Measurements from ENCODE around the gene ATPAF1.

The ATPAF1 gene

GRCh38 chr1:46681333-46682034, 13.3 kb upstream of the ATPAF1 start:
- no peaks in the 10 kb centered on the region for H3K4me1 ChIP-seq (ENCODE audit: control insufficient read depth, insufficient read depth, low read length)
- no peaks in the 10 kb centered on the region for H3K9me3 ChIP-seq (ENCODE audit: control insufficient read depth, insufficient read depth, low read length)
- H3K27me3 ChIP-seq (ENCODE audit: control insufficient read depth, insufficient read depth, low read length), result no peaks in the 10 kb centered on the region
- H3K27ac ChIP-seq (ENCODE audit: low read length), result no peak overlapping the region
- no peak for DNase-seq (ENCODE audit: low read depth, low spot score)
- peaks cover 10% of the 10 kb centered on the region; the same call in 1 of the 2 replicates for H3K36me3 ChIP-seq (ENCODE audit: control insufficient read depth, insufficient read depth, low read length)
- WGBS (ENCODE audit: insufficient coverage, insufficient read length), result no CpG with 5 or more reads among the region's 1 CpG
- H3K4me3 ChIP-seq (ENCODE audit: low read length), result no peak overlapping the region

GRCh38 chr1:46679789-46680573, 11.8 kb upstream of the ATPAF1 start:
- Histone ChIP-seq H3K4me1 (ENCODE audit: control insufficient read depth, insufficient read depth, low read length) (peaks cover 2% of the 10 kb centered on the region; the same call in 1 of the 2 replicates), H3K27ac (ENCODE audit: low read length) (no peak overlapping the region), H3K27me3 (ENCODE audit: control insufficient read depth, insufficient read depth, low read length) (no peaks in the 10 kb centered on the region), H3K4me3 (ENCODE audit: low read length) (no peak overlapping the region), H3K9me3 (ENCODE audit: control insufficient read depth, insufficient read depth, low read length) (no peaks in the 10 kb centered on the region), H3K36me3 (ENCODE audit: control insufficient read depth, insufficient read depth, low read length) (peaks cover 10% of the 10 kb centered on the region; the same call in 1 of the 2 replicates)
- WGBS (ENCODE audit: insufficient coverage, insufficient read length), result no CpG with 5 or more reads among the region's 6 CpGs
- no peak for DNase-seq (ENCODE audit: low read depth, low spot score)

GRCh38 chr1:46677339-46677738, 9.2 kb upstream of the ATPAF1 start:
- no peak for DNase-seq (ENCODE audit: low read depth, low spot score)
- Histone ChIP-seq H3K4me3 (ENCODE audit: low read length) (no peak overlapping the region), H3K27ac (ENCODE audit: low read length) (no peak overlapping the region), H3K27me3 (ENCODE audit: control insufficient read depth, insufficient read depth, low read length) (no peaks in the 10 kb centered on the region), H3K36me3 (ENCODE audit: control insufficient read depth, insufficient read depth, low read length) (peaks cover 5% of the 10 kb centered on the region; the same call in 1 of the 2 replicates), H3K9me3 (ENCODE audit: control insufficient read depth, insufficient read depth, low read length) (no peaks in the 10 kb centered on the region), H3K4me1 (ENCODE audit: control insufficient read depth, insufficient read depth, low read length) (peaks cover 2% of the 10 kb centered on the region; the same call in 1 of the 2 replicates)
- WGBS (ENCODE audit: insufficient coverage, insufficient read length), result no CpG with 5 or more reads among the region's 1 CpG

GRCh38 chr1:46676531-46676930, 8.4 kb upstream of the ATPAF1 start:
- H3K4me3 ChIP-seq (ENCODE audit: low read length), result no peak overlapping the region
- no peaks in the 10 kb centered on the region for H3K9me3 ChIP-seq (ENCODE audit: control insufficient read depth, insufficient read depth, low read length)
- H3K27ac ChIP-seq (ENCODE audit: low read length), result no peak overlapping the region
- DNase-seq (ENCODE audit: low read depth, low spot score), result no peak
- H3K27me3 ChIP-seq (ENCODE audit: control insufficient read depth, insufficient read depth, low read length), result no peaks in the 10 kb centered on the region
- peaks cover 3% of the 10 kb centered on the region; the same call in 1 of the 2 replicates for H3K36me3 ChIP-seq (ENCODE audit: control insufficient read depth, insufficient read depth, low read length)
- peaks cover 2% of the 10 kb centered on the region; the same call in 1 of the 2 replicates for H3K4me1 ChIP-seq (ENCODE audit: control insufficient read depth, insufficient read depth, low read length)
- no CpG with 5 or more reads among the region's 1 CpG for WGBS (ENCODE audit: insufficient coverage, insufficient read length)

- H3K27me3 ChIP-seq (ENCODE audit: control insufficient read depth, insufficient read depth, low read length), result no peaks in the 10 kb centered on the region
- peaks cover 2% of the 10 kb centered on the region; the same call in 1 of the 2 replicates for H3K4me1 ChIP-seq (ENCODE audit: control insufficient read depth, insufficient read depth, low read length)
- no peak overlapping the region for H3K27ac ChIP-seq (ENCODE audit: low read length)
- DNase-seq (ENCODE audit: low read depth, low spot score), result no peak
- WGBS (ENCODE audit: insufficient coverage, insufficient read length), result no CpG with 5 or more reads among the region's 1 CpG
- H3K9me3 ChIP-seq (ENCODE audit: control insufficient read depth, insufficient read depth, low read length), result no peaks in the 10 kb centered on the region
- no peak overlapping the region for H3K4me3 ChIP-seq (ENCODE audit: low read length)
- peaks cover 3% of the 10 kb centered on the region; the same call in 1 of the 2 replicates for H3K36me3 ChIP-seq (ENCODE audit: control insufficient read depth, insufficient read depth, low read length)
Measured at GRCh38 chr1:46675549-46676314, 7.6 kb upstream of the ATPAF1 start.

GRCh38 chr1:46673749-46674182, 5.6 kb upstream of the ATPAF1 start:
- Histone ChIP-seq H3K4me3 (ENCODE audit: low read length) (no peak overlapping the region), H3K4me1 (ENCODE audit: control insufficient read depth, insufficient read depth, low read length) (peaks cover 2% of the 10 kb centered on the region; the same call in 1 of the 2 replicates), H3K27me3 (ENCODE audit: control insufficient read depth, insufficient read depth, low read length) (no peaks in the 10 kb centered on the region), H3K9me3 (ENCODE audit: control insufficient read depth, insufficient read depth, low read length) (no peaks in the 10 kb centered on the region), H3K36me3 (ENCODE audit: control insufficient read depth, insufficient read depth, low read length) (peaks cover 3% of the 10 kb centered on the region; the same call in 1 of the 2 replicates), H3K27ac (ENCODE audit: low read length) (no peak overlapping the region)
- DNase-seq (ENCODE audit: low read depth, low spot score), result no peak
- WGBS (ENCODE audit: insufficient coverage, insufficient read length), result no CpG with 5 or more reads among the region's 4 CpGs

GRCh38 chr1:46672696-46673095, 4.5 kb upstream of the ATPAF1 start:
- 100% methylated on average over 2 of the region's 8 CpGs for WGBS (ENCODE audit: insufficient coverage, insufficient read length)
- Histone ChIP-seq H3K4me3 (ENCODE audit: low read length) (no peak overlapping the region), H3K27ac (ENCODE audit: low read length) (no peak overlapping the region), H3K9me3 (ENCODE audit: control insufficient read depth, insufficient read depth, low read length) (no peaks in the 10 kb centered on the region), H3K27me3 (ENCODE audit: control insufficient read depth, insufficient read depth, low read length) (no peaks in the 10 kb centered on the region), H3K4me1 (ENCODE audit: control insufficient read depth, insufficient read depth, low read length) (peaks cover 2% of the 10 kb centered on the region; the same call in 1 of the 2 replicates), H3K36me3 (ENCODE audit: control insufficient read depth, insufficient read depth, low read length) (peaks cover 3% of the 10 kb centered on the region; the same call in 1 of the 2 replicates)
- DNase-seq (ENCODE audit: low read depth, low spot score), result no peak

GRCh38 chr1:46671554-46671953, 3.4 kb upstream of the ATPAF1 start, which contains the start of gene TEX38:
TEX38 (plus strand) TSS chr1:46671854; CDS start chr1:46671935, 81 bp downstream.
- DNase-seq (ENCODE audit: low read depth, low spot score), result no peak
- Histone ChIP-seq H3K9me3 (ENCODE audit: control insufficient read depth, insufficient read depth, low read length) (no peaks in the 10 kb centered on the region), H3K36me3 (ENCODE audit: control insufficient read depth, insufficient read depth, low read length) (peaks cover 3% of the 10 kb centered on the region; the same call in 1 of the 2 replicates), H3K4me3 (ENCODE audit: low read length) (no peak within 1 kb of the TSS), H3K27ac (ENCODE audit: low read length) (no peak within 1 kb of the TSS), H3K4me1 (ENCODE audit: control insufficient read depth, insufficient read depth, low read length) (peaks cover 2% of the 10 kb centered on the region; the same call in 1 of the 2 replicates), H3K27me3 (ENCODE audit: control insufficient read depth, insufficient read depth, low read length) (no peaks in the 10 kb centered on the region)
- no CpG with 5 or more reads among the region's 3 CpGs for WGBS (ENCODE audit: insufficient coverage, insufficient read length)

GRCh38 chr1:46670134-46670533, 2.0 kb upstream of the ATPAF1 start:
- peaks cover 2% of the 10 kb centered on the region; the same call in 1 of the 2 replicates for H3K4me1 ChIP-seq (ENCODE audit: control insufficient read depth, insufficient read depth, low read length)
- WGBS (ENCODE audit: insufficient coverage, insufficient read length), result no CpG with 5 or more reads among the region's 1 CpG

GRCh38 chr1:46665983-46666382, 2.2 kb downstream of the ATPAF1 start:
- no peak for DNase-seq (ENCODE audit: low read depth, low spot score)
- WGBS (ENCODE audit: insufficient coverage, insufficient read length), result no CpG with 5 or more reads among the region's 2 CpGs

More at GRCh38 chr1:46670134-46670533, 2.0 kb upstream of the ATPAF1 start:
- H3K36me3 ChIP-seq (ENCODE audit: control insufficient read depth, insufficient read depth, low read length), result 0 out of 2 replicates have a peak, but pooled peaks cover 3% of the 10 kb centered on the region
- no peak overlapping the region for H3K27ac ChIP-seq (ENCODE audit: low read length)
- H3K4me3 ChIP-seq (ENCODE audit: low read length), result no peak overlapping the region
- no peak for DNase-seq (ENCODE audit: low read depth, low spot score)
- H3K27me3 ChIP-seq (ENCODE audit: control insufficient read depth, insufficient read depth, low read length), result no peaks in the 10 kb centered on the region
- H3K9me3 ChIP-seq (ENCODE audit: control insufficient read depth, insufficient read depth, low read length), result no peaks in the 10 kb centered on the region

More at GRCh38 chr1:46665983-46666382, 2.2 kb downstream of the ATPAF1 start:
- Histone ChIP-seq H3K27me3 (ENCODE audit: control insufficient read depth, insufficient read depth, low read length) (no peaks in the 10 kb centered on the region), H3K4me1 (ENCODE audit: control insufficient read depth, insufficient read depth, low read length) (peaks cover 2% of the 10 kb centered on the region; the same call in 1 of the 2 replicates), H3K36me3 (ENCODE audit: control insufficient read depth, insufficient read depth, low read length) (no peaks in the 10 kb centered on the region; the same call in 1 of the 2 replicates), H3K9me3 (ENCODE audit: control insufficient read depth, insufficient read depth, low read length) (no peaks in the 10 kb centered on the region), H3K4me3 (ENCODE audit: low read length) (no peak overlapping the region), H3K27ac (ENCODE audit: low read length) (no peak overlapping the region)

All from iPS DF 6.9 (cell line).